Panc1 (cell line): ENCODE measurements around the gene SURF4. TPM values are rescaled to one million over a fixed set of nuclear protein-coding genes. Genes with fewer than 3 reads are reported as not detected.
"Not testable (repeated sequence)": the region's sequence is repeated elsewhere in the genome, so short reads cannot be mapped to it uniquely, and the experiment has no call there.

Experiments
- ATAC-seq: fragments of 200-7000 bp; cut with Tn5 transposase; 2 replicates; pipeline ENCODE4 v1.9.1; 2020; ENCODE audit warnings: mild to moderate bottlenecking, moderate library complexity
- BruUV-seq: library from RNA; stranded (reverse); fragments of 400-500 nt; replicated peaks from 2 replicates; lab custom pipeline; 2021; lab: Mats Ljungman, UMichigan
- CTCF ChIA-PET: fragments of 300-600 bp; sonication (Branson Sonifier 250); formaldehyde crosslinking; loops from one replicate; lab custom pipeline; 2022; ENCODE audit warnings: antibody characterized with exemption; lab: Charles Lee
- POLR2A ChIA-PET: fragments of 300-600 bp; sonication (Branson Sonifier 250); formaldehyde crosslinking; loops from one replicate; lab custom pipeline; 2022; ENCODE audit warnings: antibody characterized with exemption; lab: Charles Lee
- DNase-seq: peaks from one replicate; pipeline ENCODE4 v3.0.0-alpha.2; 2010; ENCODE audit warnings: low read depth, low spot score
- H3K27ac ChIP-seq: 2 replicates; pipeline ENCODE4 v1.5.1; 2011; ENCODE audit warnings: mild to moderate bottlenecking, low read length, inconsistent platforms
- H3K27me3 ChIP-seq: fragments of 200-500 bp; sonication (Bioruptor generic); 2 replicates; pipeline ENCODE4 v1.6.0; 2014; ENCODE audit warnings: low read length, inconsistent platforms; ENCODE audit not compliant: control insufficient read depth, insufficient read depth
- H3K36me3 ChIP-seq: fragments of 200-500 bp; sonication (Bioruptor generic); 2 replicates; pipeline ENCODE4 v1.5.1; 2014; ENCODE audit warnings: inconsistent platforms, mild to moderate bottlenecking, low read length, moderate library complexity; ENCODE audit not compliant: control insufficient read depth, insufficient read depth
- H3K4me1 ChIP-seq: 2 replicates; pipeline ENCODE4 v1.5.1; 2011; ENCODE audit warnings: inconsistent platforms, mild to moderate bottlenecking, low read length, moderate library complexity; ENCODE audit not compliant: control insufficient read depth, insufficient read depth
- H3K4me3 ChIP-seq, 2 experiments: 2 replicates each; pipeline ENCODE4 v1.5.1; 2011 to 2012; ENCODE audit warnings: low read depth in 2 of 2, low read length in 2 of 2, mild to moderate bottlenecking in 2 of 2, inconsistent platforms in 1 of 2, moderate library complexity in 1 of 2
- H3K9me3 ChIP-seq: fragments of 200-500 bp; sonication (Bioruptor generic); 2 replicates; pipeline ENCODE4 v1.5.1; 2014; ENCODE audit warnings: low read depth, mild to moderate bottlenecking, inconsistent platforms, low read length, moderate library complexity; ENCODE audit not compliant: control insufficient read depth, insufficient read depth
- POLR2AphosphoS5 ChIP-seq: IDR thresholded peaks from 2 replicates; pipeline ENCODE4 v1.6.1; 2012; ENCODE audit warnings: mild to moderate bottlenecking, low read depth, low read length, moderate library complexity
- SIN3A ChIP-seq: IDR thresholded peaks from 2 replicates; pipeline ENCODE4 v1.6.1; 2012; ENCODE audit warnings: low read depth, mild to moderate bottlenecking, low read length, moderate library complexity, borderline replicate concordance; ENCODE audit not compliant: insufficient read depth
- TCF7L2 ChIP-seq: IDR thresholded peaks from 2 replicates; pipeline ENCODE4 v1.6.1; 2011; ENCODE audit warnings: mild to moderate bottlenecking, low read depth, low read length, inconsistent platforms
- in situ Hi-C: cut with HindIII; loops from 2 replicates; pipeline ENCODE4 v1.10.0; 2016; ENCODE audit warnings: low sequenced_read_pairs, low pct_unique_long_range_greater_than_20kb
- intact Hi-C: fragments of 100-400 bp; cut with micrococcal nuclease; formaldehyde crosslinking; loops from one replicate; pipeline ENCODE4 v1.10.0; 2022; ENCODE audit not compliant: unreplicated experiment
- total RNA-seq: library from RNA; stranded (reverse); gene quantifications from one replicate; pipeline ENCODE4 v1.2.1, GENCODE V29; 2021; ENCODE audit not compliant: unreplicated experiment
- TF ChIP-seq, protein P1 (sequence below), 2 experiments: IDR thresholded peaks; 2 replicates each; pipeline ENCODE4 v1.6.1; 2011 to 2012; ENCODE audit warnings: low read depth in 2 of 2, control low read depth in 1 of 2, low read length in 1 of 2, mild to moderate bottlenecking in 1 of 2, moderate library complexity in 1 of 2; ENCODE audit not compliant: insufficient read depth in 1 of 2
- TF ChIP-seq, protein P2 (sequence below): fragments of 450-650 bp; IDR thresholded peaks from 2 replicates; pipeline ENCODE4 v1.5.1; 2017; ENCODE audit warnings: mild to moderate bottlenecking

The SURF4 gene
- total RNA-seq, 1 experiment from 2014 or later, result 149 TPM

DNA sequence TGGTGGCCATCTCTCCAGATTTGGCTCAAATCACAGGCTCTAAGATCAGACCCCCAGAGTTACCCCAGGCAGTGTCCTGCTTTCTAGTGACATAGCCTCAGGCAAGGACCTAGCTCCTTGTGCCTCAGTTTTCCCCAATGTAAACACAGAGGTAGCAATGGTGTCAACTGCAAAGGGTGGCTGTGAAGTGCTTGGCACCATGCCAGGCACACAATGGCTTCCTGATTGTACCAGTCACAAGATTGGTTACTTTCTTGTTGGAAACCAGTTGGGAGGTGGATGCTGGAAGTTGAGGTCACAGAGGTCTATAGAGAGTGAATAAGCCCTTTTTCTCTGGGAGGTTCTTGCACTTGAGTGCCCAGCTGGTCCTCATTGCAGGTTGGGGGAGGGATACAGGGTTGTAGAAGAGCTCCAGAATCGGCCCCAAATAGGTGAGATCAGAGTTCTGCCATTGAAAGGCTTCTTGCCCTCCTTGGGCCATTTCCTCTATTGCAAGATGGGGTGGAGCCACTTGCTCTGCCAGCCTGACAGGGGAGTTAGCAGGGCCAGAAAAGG lies 2.6 kb upstream of the SURF4 start:
- H3K9me3 ChIP-seq, result no peaks in the 10 kb centered on the region
- intact Hi-C loops, result no loop called here
- peaks cover 5% of the 10 kb centered on the region; the same call in 1 of the 2 replicates for H3K36me3 ChIP-seq
- ChIA-PET POLR2A (no interaction called here), CTCF (interaction anchor here (0.9 kb wide), 1 partner anchor 20 kb away, joined by 4 read pairs; no protein-coding TSS in a partner anchor)
- no peak for ATAC-seq
- TF ChIP-seq, protein P1, sequence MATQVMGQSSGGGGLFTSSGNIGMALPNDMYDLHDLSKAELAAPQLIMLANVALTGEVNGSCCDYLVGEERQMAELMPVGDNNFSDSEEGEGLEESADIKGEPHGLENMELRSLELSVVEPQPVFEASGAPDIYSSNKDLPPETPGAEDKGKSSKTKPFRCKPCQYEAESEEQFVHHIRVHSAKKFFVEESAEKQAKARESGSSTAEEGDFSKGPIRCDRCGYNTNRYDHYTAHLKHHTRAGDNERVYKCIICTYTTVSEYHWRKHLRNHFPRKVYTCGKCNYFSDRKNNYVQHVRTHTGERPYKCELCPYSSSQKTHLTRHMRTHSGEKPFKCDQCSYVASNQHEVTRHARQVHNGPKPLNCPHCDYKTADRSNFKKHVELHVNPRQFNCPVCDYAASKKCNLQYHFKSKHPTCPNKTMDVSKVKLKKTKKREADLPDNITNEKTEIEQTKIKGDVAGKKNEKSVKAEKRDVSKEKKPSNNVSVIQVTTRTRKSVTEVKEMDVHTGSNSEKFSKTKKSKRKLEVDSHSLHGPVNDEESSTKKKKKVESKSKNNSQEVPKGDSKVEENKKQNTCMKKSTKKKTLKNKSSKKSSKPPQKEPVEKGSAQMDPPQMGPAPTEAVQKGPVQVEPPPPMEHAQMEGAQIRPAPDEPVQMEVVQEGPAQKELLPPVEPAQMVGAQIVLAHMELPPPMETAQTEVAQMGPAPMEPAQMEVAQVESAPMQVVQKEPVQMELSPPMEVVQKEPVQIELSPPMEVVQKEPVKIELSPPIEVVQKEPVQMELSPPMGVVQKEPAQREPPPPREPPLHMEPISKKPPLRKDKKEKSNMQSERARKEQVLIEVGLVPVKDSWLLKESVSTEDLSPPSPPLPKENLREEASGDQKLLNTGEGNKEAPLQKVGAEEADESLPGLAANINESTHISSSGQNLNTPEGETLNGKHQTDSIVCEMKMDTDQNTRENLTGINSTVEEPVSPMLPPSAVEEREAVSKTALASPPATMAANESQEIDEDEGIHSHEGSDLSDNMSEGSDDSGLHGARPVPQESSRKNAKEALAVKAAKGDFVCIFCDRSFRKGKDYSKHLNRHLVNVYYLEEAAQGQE (IDR thresholded peaks at IDR 0.05; ENCODE audit: insufficient read depth in 1 of 2, low read depth in 2 of 2, low read length in 1 of 2), result no peak
- TF ChIP-seq, protein P2, sequence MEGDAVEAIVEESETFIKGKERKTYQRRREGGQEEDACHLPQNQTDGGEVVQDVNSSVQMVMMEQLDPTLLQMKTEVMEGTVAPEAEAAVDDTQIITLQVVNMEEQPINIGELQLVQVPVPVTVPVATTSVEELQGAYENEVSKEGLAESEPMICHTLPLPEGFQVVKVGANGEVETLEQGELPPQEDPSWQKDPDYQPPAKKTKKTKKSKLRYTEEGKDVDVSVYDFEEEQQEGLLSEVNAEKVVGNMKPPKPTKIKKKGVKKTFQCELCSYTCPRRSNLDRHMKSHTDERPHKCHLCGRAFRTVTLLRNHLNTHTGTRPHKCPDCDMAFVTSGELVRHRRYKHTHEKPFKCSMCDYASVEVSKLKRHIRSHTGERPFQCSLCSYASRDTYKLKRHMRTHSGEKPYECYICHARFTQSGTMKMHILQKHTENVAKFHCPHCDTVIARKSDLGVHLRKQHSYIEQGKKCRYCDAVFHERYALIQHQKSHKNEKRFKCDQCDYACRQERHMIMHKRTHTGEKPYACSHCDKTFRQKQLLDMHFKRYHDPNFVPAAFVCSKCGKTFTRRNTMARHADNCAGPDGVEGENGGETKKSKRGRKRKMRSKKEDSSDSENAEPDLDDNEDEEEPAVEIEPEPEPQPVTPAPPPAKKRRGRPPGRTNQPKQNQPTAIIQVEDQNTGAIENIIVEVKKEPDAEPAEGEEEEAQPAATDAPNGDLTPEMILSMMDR, result no peak
- TF ChIP-seq TCF7L2, result no peak
- H3K4me3 ChIP-seq, result no peak overlapping the region
- no TSS peak for BruUV-seq
- peaks cover 13% of the 10 kb centered on the region for H3K4me1 ChIP-seq
- no peaks in the 10 kb centered on the region for H3K27me3 ChIP-seq
- no peak overlapping the region; the same call in 1 of the 2 replicates for H3K27ac ChIP-seq
- no peak for DNase-seq
- in situ Hi-C loops, result no loop called here

DNA sequence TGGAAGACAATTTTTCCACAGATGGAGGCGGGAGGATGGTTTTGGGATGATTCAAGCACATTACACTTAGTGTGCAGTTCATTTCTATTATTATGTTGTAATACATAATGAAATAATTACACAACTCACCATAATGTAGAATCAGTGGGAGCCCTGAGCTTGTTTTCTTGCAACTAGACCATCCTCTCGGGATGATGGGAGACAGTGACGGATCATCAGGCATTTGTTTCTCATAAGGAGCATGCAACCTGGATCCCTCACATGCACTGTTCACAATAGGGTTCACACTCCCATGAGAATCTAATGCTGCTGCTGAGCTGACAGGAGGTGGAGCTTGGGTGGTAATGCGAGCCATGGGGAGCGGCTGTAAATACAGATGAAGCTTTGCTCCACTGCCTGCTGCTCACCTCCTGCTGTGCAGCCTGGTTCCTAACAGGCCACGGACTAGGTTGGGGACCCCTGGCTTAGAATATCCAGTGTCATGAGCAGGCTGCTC lies 1.9 kb upstream of the SURF4 start:
- Histone ChIP-seq H3K27ac (no peak overlapping the region), H3K4me3 (no peak overlapping the region), H3K4me1 (peaks cover 13% of the 10 kb centered on the region), H3K27me3 (no peaks in the 10 kb centered on the region), H3K36me3 (peaks cover 5% of the 10 kb centered on the region; the same call in 1 of the 2 replicates), H3K9me3 (no peaks in the 10 kb centered on the region)
- no peak for TF ChIP-seq TCF7L2
- TF ChIP-seq POLR2AphosphoS5, result no peak
- TF ChIP-seq, protein P1 (IDR thresholded peaks at IDR 0.05; ENCODE audit: insufficient read depth in 1 of 2, low read depth in 2 of 2, low read length in 1 of 2), result no peak
- TF ChIP-seq, protein P2, result no peak
- TF ChIP-seq SIN3A, result no peak
- CTCF ChIA-PET, result interaction anchor here (0.9 kb wide), 1 partner anchor 21 kb away, joined by 4 read pairs; no protein-coding TSS in a partner anchor
- BruUV-seq, result no TSS peak
- in situ Hi-C loops, result no loop called here
- intact Hi-C loops, result no loop called here
- POLR2A ChIA-PET, result no interaction called here
- no peak for ATAC-seq
- no peak for DNase-seq

DNA sequence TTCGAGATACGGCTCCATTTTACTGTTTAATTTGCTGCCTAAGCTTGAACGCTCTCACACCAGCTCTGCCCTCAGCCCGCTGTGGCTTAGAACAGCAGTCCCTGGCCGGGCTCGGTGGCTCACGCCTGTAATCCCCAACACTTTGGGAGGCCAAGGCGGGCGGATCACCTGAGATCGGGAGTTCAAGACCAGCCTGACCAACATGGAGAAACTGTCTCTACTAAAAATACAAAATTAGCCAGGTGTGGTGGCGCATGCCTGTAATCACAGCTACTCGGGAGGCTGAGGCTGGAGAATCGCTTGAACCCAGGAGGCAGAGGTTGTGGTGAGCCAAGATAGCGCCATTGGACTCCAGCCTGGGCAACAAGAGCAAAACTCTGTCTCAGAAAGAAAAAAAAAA lies 1.4 kb upstream of the SURF4 start:
- POLR2A ChIA-PET, result interaction anchor here (0.7 kb wide), 1 partner anchor 450 kb away, joined by 3 read pairs; no protein-coding TSS in a partner anchor
- DNase-seq, result not testable (repeated sequence)

More for the DNA sequence above, 1.4 kb upstream of the SURF4 start:
- ATAC-seq, H3K36me3 ChIP-seq, in situ Hi-C loops, H3K27ac ChIP-seq, CTCF ChIA-PET, H3K9me3 ChIP-seq, H3K4me3 ChIP-seq, BruUV-seq, H3K27me3 ChIP-seq, intact Hi-C loops: not testable (repeated sequence)
- H3K4me1 ChIP-seq, result peaks cover 13% of the 10 kb centered on the region
